CD4-positive, alpha-beta T cell treated with Interleukin-10 for 1 hour (primary cell): Measurements from ENCODE around the gene KRT38.

ENCODE experiments used
- DNase-seq: peaks from one replicate; pipeline ENCODE4 v3.0.0-alpha.2; 2020

KRT38 gene

GRCh38 chr17:41393826-41394225 lies 47.0 kb downstream of the KRT38 start:
- DNase-seq, result no peak

- DNase-seq, result no peak
These were observed 47.5 kb downstream of the KRT38 start for GRCh38 chr17:41393294-41393693.

- no peak for DNase-seq
These were observed 48.5 kb downstream of the KRT38 start for GRCh38 chr17:41392278-41392677.

GRCh38 chr17:41391535-41391934 lies 49.2 kb downstream of the KRT38 start:
- no peak for DNase-seq

GRCh38 chr17:41390411-41390938 lies 50.3 kb downstream of the KRT38 start:
- no peak for DNase-seq

GRCh38 chr17:41387670-41388069 lies 53.1 kb downstream of the KRT38 start:
- DNase-seq, result no peak

- DNase-seq, result no peak
These were observed 54.6 kb downstream of the KRT38 start for GRCh38 chr17:41386227-41386626.
